DND-41 (cell line): ENCODE results near the gene VWC2L.

Experiments used
- CTCF ChIP-seq: IDR thresholded peaks from 2 replicates; pipeline ENCODE4 v1.5.1; 2012; ENCODE audit warnings: borderline replicate concordance, low read length, moderate library complexity, mild to moderate bottlenecking; ENCODE audit not compliant: poor library complexity, severe bottlenecking; ENCODE audit errors: extremely low read depth
- EZH2 ChIP-seq: IDR thresholded peaks from 3 replicates; pipeline ENCODE4 v1.6.1; 2012; ENCODE audit warnings: borderline replicate concordance, low read depth, mild to moderate bottlenecking, moderate library complexity, low read length, inconsistent platforms; ENCODE audit not compliant: severe bottlenecking

- TF ChIP-seq CTCF: no peak
- TF ChIP-seq EZH2: no peak
Measured at GRCh38 chr2:214365549-214365948, 45.3 kb upstream of the VWC2L start.
